Panc1 (cell line): ENCODE measurements around the gene SDK2. TPM values are rescaled to one million over a fixed set of nuclear protein-coding genes. Genes with fewer than 3 reads are reported as not detected.

Experiments
- ATAC-seq: fragments of 200-7000 bp; cut with Tn5 transposase; 2 replicates; pipeline ENCODE4 v1.9.1; 2020; ENCODE audit warnings: mild to moderate bottlenecking, moderate library complexity
- BruUV-seq: library from RNA; stranded (reverse); fragments of 400-500 nt; replicated peaks from 2 replicates; lab custom pipeline; 2021; lab: Mats Ljungman, UMichigan
- CTCF ChIA-PET: fragments of 300-600 bp; sonication (Branson Sonifier 250); formaldehyde crosslinking; loops from one replicate; lab custom pipeline; 2022; ENCODE audit warnings: antibody characterized with exemption; lab: Charles Lee
- POLR2A ChIA-PET: fragments of 300-600 bp; sonication (Branson Sonifier 250); formaldehyde crosslinking; loops from one replicate; lab custom pipeline; 2022; ENCODE audit warnings: antibody characterized with exemption; lab: Charles Lee
- DNase-seq: peaks from one replicate; pipeline ENCODE4 v3.0.0-alpha.2; 2010; ENCODE audit warnings: low read depth, low spot score
- H3K27ac ChIP-seq: 2 replicates; pipeline ENCODE4 v1.5.1; 2011; ENCODE audit warnings: mild to moderate bottlenecking, low read length, inconsistent platforms
- H3K27me3 ChIP-seq: fragments of 200-500 bp; sonication (Bioruptor generic); 2 replicates; pipeline ENCODE4 v1.6.0; 2014; ENCODE audit warnings: low read length, inconsistent platforms; ENCODE audit not compliant: control insufficient read depth, insufficient read depth
- H3K36me3 ChIP-seq: fragments of 200-500 bp; sonication (Bioruptor generic); 2 replicates; pipeline ENCODE4 v1.5.1; 2014; ENCODE audit warnings: inconsistent platforms, mild to moderate bottlenecking, low read length, moderate library complexity; ENCODE audit not compliant: control insufficient read depth, insufficient read depth
- H3K4me1 ChIP-seq: 2 replicates; pipeline ENCODE4 v1.5.1; 2011; ENCODE audit warnings: inconsistent platforms, mild to moderate bottlenecking, low read length, moderate library complexity; ENCODE audit not compliant: control insufficient read depth, insufficient read depth
- H3K4me3 ChIP-seq, 2 experiments: 2 replicates each; pipeline ENCODE4 v1.5.1; 2011 to 2012; ENCODE audit warnings: low read depth in 2 of 2, low read length in 2 of 2, mild to moderate bottlenecking in 2 of 2, inconsistent platforms in 1 of 2, moderate library complexity in 1 of 2
- H3K9me3 ChIP-seq: fragments of 200-500 bp; sonication (Bioruptor generic); 2 replicates; pipeline ENCODE4 v1.5.1; 2014; ENCODE audit warnings: low read depth, mild to moderate bottlenecking, inconsistent platforms, low read length, moderate library complexity; ENCODE audit not compliant: control insufficient read depth, insufficient read depth
- CTCF ChIP-seq: fragments of 450-650 bp; IDR thresholded peaks from 2 replicates; pipeline ENCODE4 v1.5.1; 2017; ENCODE audit warnings: mild to moderate bottlenecking
- POLR2AphosphoS5 ChIP-seq: IDR thresholded peaks from 2 replicates; pipeline ENCODE4 v1.6.1; 2012; ENCODE audit warnings: mild to moderate bottlenecking, low read depth, low read length, moderate library complexity
- REST ChIP-seq, 2 experiments: IDR thresholded peaks; 2 replicates each; pipeline ENCODE4 v1.6.1; 2011 to 2012; ENCODE audit warnings: low read depth in 2 of 2, control low read depth in 1 of 2, low read length in 1 of 2, mild to moderate bottlenecking in 1 of 2, moderate library complexity in 1 of 2; ENCODE audit not compliant: insufficient read depth in 1 of 2
- SIN3A ChIP-seq: IDR thresholded peaks from 2 replicates; pipeline ENCODE4 v1.6.1; 2012; ENCODE audit warnings: low read depth, mild to moderate bottlenecking, low read length, moderate library complexity, borderline replicate concordance; ENCODE audit not compliant: insufficient read depth
- TCF7L2 ChIP-seq: IDR thresholded peaks from 2 replicates; pipeline ENCODE4 v1.6.1; 2011; ENCODE audit warnings: mild to moderate bottlenecking, low read depth, low read length, inconsistent platforms
- in situ Hi-C: cut with HindIII; loops from 2 replicates; pipeline ENCODE4 v1.10.0; 2016; ENCODE audit warnings: low sequenced_read_pairs, low pct_unique_long_range_greater_than_20kb
- intact Hi-C: fragments of 100-400 bp; cut with micrococcal nuclease; formaldehyde crosslinking; loops from one replicate; pipeline ENCODE4 v1.10.0; 2022; ENCODE audit not compliant: unreplicated experiment
- total RNA-seq: library from RNA; stranded (reverse); gene quantifications from one replicate; pipeline ENCODE4 v1.2.1, GENCODE V29; 2021; ENCODE audit not compliant: unreplicated experiment

SDK2 gene
- total RNA-seq, 1 experiment from 2014 or later, result 0.41 TPM

GRCh38 chr17:73582821-73583220 lies 61.4 kb downstream of the SDK2 start:
- Histone ChIP-seq H3K27me3 (0 out of 2 replicates have a peak, but pooled peaks cover 4% of the 10 kb centered on the region), H3K4me1 (no peaks in the 10 kb centered on the region), H3K36me3 (no peaks in the 10 kb centered on the region), H3K9me3 (no peaks in the 10 kb centered on the region), H3K4me3 (no peak overlapping the region), H3K27ac (no peak overlapping the region)
- no TSS peak for BruUV-seq
- intact Hi-C loops (no loop called here), in situ Hi-C loops (no loop called here)
- TF ChIP-seq TCF7L2, result no peak
- TF ChIP-seq REST (IDR thresholded peaks at IDR 0.05; ENCODE audit: insufficient read depth in 1 of 2, low read depth in 2 of 2, low read length in 1 of 2), result no peak
- no peak for TF ChIP-seq CTCF
- no peak for TF ChIP-seq SIN3A
- TF ChIP-seq POLR2AphosphoS5, result no peak
- ChIA-PET POLR2A (no interaction called here), CTCF (no interaction called here)
- DNase-seq (no peak), ATAC-seq (no peak)

GRCh38 chr17:73582359-73582758 lies 61.9 kb downstream of the SDK2 start:
- TF ChIP-seq TCF7L2 (no peak), CTCF (no peak), SIN3A (no peak), POLR2AphosphoS5 (no peak), REST (IDR thresholded peaks at IDR 0.05; ENCODE audit: insufficient read depth in 1 of 2, low read depth in 2 of 2, low read length in 1 of 2) (no peak)
- Histone ChIP-seq H3K4me1 (no peaks in the 10 kb centered on the region), H3K36me3 (no peaks in the 10 kb centered on the region), H3K27me3 (peaks cover 6% of the 10 kb centered on the region; the same call in 1 of the 2 replicates), H3K27ac (no peak overlapping the region), H3K4me3 (no peak overlapping the region), H3K9me3 (no peaks in the 10 kb centered on the region)
- no peak for ATAC-seq
- intact Hi-C loops (no loop called here), in situ Hi-C loops (no loop called here)
- no peak for DNase-seq
- ChIA-PET POLR2A (no interaction called here), CTCF (no interaction called here)
- no TSS peak for BruUV-seq
